HG03095 (cell line): ENCODE data around the gene ANO7.

Experiments
- ATAC-seq: cut with Tn5 transposase; IDR thresholded peaks from one replicate; pipeline ENCODE4 v1.9.1; 2021; ENCODE audit warnings: moderate library complexity; ENCODE audit not compliant: unreplicated experiment

Gene ANO7, protein sequence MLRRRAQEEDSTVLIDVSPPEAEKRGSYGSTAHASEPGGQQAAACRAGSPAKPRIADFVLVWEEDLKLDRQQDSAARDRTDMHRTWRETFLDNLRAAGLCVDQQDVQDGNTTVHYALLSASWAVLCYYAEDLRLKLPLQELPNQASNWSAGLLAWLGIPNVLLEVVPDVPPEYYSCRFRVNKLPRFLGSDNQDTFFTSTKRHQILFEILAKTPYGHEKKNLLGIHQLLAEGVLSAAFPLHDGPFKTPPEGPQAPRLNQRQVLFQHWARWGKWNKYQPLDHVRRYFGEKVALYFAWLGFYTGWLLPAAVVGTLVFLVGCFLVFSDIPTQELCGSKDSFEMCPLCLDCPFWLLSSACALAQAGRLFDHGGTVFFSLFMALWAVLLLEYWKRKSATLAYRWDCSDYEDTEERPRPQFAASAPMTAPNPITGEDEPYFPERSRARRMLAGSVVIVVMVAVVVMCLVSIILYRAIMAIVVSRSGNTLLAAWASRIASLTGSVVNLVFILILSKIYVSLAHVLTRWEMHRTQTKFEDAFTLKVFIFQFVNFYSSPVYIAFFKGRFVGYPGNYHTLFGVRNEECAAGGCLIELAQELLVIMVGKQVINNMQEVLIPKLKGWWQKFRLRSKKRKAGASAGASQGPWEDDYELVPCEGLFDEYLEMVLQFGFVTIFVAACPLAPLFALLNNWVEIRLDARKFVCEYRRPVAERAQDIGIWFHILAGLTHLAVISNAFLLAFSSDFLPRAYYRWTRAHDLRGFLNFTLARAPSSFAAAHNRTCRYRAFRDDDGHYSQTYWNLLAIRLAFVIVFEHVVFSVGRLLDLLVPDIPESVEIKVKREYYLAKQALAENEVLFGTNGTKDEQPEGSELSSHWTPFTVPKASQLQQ

DNA sequence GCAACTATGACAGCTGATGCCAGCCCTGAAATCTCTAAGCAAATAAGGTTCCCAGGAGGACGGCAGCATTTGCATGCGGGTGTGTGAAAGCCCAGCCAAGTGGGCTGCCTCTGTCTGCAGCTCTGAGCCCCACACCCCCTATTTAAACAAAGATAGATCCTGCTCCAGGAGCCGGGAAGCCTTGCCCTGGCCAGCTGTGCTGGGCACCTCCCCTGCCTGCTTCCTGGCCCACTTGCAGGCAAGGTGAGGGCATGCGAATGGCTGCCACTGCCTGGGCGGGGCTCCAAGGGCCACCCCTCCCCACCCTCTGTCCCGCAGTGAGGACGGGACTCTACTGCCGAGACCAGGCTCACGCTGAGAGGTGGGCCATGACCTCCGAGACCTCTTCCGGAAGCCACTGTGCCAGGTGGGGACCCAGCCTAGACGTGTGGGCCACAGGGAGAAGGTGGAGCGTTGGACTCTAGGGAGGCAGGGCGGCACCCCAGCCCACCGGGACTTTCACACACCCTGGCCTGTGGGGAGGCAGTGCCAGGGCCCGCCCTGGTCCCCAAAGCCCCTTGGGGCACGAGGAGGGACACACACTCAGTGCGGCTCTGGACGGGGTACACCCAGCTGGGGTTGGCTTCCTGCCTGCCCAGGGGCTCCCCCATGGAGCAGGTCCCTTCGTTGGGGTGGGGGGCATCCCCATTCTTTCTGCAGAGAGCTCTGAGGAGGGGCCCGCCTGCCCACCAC, at the start of gene ANO7:
Gene ANO7, plus strand, starts transcription at position 317 of the 732 bp plus-strand sequence. CDS start 1,387 bp downstream, outside the sequence.
- no peak for ATAC-seq

DNA sequence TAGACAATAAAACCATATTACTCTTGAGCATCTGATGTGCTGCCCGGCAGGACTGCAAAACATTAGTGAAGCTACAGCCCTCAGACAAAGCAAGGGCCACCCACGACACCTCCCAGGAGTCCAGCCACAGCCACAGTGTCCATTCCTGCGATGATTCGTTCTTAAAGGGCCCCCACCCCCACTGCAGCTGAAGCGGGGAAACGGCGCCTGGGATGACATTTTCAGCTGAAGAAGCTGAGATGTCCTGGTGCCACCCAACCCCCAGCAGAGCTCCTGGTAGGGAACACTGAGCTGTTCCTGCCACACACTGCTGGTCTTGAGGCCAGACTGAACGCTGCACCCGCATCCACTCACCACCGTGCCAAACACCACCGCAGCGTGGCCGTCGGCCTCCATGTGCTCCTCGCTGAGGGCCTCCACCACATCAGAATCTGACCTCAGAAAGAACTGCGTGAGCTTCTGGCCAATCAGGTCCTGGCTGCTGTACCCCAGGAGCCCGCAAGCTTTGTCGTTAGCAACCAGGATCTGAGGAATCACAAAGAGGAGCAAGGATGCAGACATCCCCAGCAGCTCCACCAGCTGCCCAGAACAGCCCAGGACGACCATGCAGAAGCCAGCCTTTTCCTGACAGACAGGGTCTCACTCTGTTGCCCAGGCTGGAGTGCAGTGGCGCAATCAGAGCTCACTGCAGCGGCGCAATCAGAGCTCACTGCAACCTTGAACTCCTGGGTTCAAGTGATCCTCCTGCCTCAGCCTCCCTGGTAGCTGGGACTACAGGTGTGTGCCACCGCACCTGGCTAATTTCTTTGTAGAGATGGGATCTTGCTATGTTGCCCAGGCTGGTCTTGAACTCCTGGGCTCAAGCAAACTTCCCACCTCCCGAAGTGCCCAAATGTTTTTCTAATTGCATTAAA, 48.7 kb upstream of the ANO7 start:
- ATAC-seq = no peak

DNA sequence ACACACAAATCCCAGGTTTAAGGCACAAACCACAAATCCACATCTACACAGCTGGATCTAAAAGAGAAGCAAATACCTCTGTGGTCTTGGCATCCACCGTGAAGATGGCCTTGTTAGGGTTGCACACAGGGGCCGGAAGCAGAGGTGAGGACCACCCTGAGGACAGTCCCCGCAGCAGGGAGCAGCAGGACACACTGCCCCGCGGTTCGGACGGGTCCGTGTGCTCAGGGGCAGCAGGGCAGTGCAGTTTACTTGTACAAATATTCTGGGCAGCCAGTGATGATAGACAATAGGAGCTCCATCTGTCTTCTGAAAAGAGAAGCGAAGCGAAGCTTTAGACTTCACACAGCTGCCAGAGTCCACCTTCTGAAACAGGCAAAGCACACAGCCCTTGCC, 48.0 kb upstream of the ANO7 start:
- no peak for ATAC-seq

DNA sequence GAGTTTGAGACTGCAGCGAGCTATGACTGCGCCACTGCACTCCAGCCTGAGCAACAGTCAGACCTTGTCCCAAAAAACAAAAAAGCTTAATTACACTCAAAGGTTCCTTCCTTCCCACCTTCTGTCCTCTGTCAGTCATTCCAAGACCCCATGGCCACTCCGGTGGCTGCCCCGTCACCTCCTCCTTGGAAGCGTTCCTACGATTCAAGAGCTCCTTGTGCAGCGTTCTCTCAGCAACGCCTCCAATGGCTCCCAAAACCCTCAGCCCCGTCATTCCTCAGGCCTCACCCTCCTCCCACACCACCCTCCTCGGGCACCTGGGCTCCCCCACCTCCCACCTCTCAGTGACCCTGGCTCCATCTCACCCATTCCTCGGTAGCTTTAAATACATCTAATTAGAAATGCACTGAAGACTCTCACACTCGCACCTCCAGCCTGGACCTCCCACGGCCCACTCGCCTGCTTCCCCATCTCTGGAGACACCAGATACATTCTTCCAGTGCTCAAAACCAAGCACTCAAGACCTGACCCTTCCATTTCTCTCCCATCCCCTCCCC, 47.2 kb upstream of the ANO7 start:
- no peak for ATAC-seq

DNA sequence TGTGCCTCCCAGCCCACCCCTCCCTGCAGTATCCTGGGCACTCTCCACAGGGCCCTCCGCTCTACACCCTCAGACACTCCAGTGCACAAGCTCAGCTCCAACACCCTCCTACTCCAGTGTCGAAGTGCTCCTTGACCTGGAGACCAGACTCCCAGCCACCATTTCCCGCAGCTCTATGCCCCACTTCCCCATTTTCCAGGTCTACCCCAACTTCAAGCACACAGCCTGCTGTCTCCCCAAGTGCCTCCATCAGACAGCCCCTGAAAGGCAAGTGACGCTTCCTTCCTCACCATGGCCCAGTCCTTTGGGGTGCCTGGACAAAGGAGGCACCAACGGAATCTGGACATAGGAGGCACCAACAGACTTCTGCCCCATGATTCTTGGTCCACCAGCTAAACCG, 46.4 kb upstream of the ANO7 start:
- ATAC-seq = no peak

DNA sequence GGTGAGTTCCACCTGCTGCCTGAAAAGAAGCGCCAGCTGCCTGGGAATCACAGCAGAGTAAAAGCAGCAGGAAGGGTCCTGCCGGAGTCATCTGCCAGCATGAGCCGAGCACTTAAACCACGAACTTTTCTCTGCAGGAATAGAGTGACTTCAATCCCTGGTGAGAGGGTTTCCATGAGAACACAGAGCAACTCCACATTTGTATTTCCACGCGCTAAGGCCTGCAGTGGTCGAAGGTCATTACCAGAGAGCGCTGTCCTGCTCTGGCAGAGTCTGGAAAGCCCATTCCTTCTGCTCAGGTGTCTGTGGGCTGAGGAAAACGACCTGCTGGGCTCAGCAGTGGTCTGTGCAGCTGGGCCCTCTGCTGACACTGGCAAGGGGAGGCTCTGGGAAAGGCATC, 45.9 kb upstream of the ANO7 start:
- no peak for ATAC-seq

DNA sequence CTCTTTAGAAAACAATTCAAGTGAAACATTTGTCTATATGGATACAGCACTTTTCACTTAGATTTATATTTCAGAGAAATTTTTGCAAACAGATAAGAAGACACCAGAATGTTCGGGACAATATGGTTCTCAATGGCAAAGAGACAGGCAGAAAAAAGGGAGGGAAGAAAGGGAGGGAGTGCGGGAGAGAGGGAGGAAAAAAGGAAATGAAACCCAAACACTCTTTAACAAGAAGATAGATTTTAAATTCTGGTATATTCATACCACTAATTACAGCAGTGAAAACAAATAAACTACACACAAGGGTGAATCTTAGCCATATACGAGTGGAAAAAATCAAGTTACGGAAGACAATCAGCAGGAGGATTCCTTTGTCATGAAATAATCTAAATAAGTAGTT, 42.2 kb upstream of the ANO7 start:
- no peak for ATAC-seq

DNA sequence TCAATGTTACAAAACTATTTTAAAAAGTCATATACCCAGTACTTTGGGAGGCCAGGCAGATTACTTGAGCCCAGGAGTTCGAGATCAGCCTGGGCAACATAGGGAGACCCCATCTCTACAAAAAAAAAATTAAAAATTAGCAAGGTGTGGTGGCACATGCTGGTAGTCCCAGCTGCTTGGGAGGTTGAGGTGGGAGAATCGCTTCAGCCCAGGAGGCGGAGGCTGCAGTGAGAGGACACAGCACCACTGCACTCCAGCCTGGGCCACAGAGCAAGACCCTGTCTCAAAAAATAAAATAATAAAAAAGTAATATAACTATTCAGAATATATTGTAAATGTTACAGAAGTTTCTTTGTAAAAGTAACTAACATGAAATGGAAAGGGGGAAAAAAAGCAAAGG, 41.1 kb upstream of the ANO7 start:
- ATAC-seq = no peak

DNA sequence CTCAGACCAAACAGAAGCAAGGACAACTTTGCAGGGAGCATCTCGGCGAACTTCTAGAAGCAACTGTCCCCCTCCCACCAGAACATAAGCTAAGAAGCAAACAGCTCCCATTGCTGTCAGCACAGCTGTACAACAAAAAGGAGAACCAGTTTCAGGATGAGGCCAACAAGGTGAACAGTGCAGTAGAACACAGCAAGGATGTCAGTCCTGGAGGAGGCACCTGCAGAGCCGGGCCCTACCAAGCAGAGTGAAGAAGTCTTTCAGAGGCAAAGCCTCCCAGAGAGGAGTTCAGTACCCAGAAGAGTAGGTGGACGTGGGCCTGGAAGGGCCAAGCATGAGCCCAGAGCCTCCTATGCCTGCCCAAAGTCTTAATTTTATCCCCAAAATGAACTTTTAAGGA, 40.2 kb upstream of the ANO7 start:
- ATAC-seq = no peak

DNA sequence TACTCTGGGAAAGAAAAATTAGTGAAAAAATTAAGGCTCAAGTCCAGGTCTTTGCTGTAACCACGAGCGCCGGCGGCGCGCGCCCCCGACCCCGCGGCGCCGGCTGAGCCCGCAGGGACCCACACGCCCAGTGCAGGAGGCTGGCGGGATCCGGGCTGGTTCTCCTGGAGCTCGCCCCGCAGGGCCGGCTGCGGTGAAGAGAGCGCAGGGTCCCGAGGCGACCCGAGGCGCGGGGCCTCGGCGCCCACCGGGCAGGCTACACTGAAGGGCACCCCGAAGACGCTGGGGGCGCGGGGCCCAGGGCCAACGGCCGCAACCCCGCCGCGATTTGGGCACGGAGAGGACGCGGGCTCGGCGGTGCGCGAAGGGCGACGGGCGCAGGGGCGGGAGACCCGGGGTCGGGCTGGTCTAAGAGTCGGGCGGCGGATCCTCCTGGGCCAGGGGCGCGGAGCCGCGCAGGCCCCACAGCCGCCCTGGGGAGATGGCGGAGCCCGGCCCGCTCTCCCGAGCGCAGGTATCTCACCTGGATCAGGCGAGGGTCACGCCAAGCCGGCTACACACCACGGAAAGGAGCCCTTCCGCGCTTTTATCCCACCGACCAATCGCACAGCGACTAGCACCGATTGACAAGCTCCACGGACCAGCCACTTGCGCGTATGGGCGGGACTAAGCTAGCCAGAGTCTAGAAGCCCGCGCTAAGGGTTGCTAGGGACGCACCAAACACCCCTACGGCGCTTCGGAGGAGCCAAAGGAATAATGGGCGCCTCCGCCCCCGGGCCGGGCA, 39.4 kb upstream of the ANO7 start, which contains the start of gene PASK:
Gene PASK, minus strand, starts transcription at position 582 of the 784 bp plus-strand sequence. CDS start 6,440 bp downstream, outside the sequence.
- ATAC-seq = peak; percentile 71

DNA sequence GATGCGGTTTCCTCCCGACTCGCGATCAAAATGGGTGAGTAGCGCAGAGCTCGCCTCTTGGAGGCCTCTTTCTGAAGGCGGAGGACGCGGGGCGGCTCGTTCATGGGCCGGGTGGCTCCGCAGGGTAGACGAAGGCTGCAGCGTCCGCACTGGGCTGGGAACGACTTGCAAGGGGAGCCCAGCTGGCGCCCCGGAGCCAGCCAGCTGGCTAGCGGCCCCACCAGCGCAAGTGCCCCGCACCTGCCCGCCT, 38.9 kb upstream of the ANO7 start:
- ATAC-seq = peak; percentile 7

DNA sequence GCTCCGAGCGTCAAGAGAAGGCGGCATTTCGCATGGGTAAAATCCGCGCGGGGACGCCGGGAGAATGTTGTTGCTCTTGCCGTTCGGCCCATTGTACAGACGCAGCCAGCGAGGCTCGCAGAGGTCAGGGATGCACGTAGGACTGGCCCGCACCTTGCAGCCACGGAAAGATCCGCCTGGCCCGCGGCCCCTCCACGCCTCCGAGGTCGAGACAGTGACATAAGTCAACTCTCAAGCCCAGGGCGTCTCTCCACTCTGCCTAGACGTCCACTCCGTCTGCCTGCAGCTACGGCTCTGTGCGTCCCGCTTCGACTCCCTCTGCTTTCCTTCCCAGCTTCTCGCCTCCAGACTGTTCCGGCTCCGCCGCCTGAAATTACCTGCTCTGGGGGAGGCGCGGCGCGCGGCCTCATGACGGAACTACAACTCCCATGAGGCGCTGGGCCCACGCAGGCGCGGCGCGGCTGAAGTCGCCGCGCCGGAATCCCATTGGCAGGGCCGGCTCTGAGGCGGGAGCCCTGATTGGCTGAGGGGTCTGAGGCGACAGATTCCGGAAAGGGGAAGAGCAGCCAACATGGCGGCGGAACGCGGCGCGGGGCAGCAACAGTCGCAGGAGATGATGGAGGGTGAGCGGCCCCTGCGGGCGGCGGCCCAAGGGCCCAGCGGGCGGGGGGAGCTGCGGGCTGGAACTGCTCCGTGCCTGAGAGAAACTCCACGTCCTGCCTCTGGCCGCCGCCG, 38.4 kb upstream of the ANO7 start, which contains the start of gene PPP1R7:
Gene PPP1R7, plus strand, starts transcription at position 543 of the 735 bp plus-strand sequence. Its CDS starts 29 bp downstream, at position 572.
- ATAC-seq = peak; percentile 73

DNA sequence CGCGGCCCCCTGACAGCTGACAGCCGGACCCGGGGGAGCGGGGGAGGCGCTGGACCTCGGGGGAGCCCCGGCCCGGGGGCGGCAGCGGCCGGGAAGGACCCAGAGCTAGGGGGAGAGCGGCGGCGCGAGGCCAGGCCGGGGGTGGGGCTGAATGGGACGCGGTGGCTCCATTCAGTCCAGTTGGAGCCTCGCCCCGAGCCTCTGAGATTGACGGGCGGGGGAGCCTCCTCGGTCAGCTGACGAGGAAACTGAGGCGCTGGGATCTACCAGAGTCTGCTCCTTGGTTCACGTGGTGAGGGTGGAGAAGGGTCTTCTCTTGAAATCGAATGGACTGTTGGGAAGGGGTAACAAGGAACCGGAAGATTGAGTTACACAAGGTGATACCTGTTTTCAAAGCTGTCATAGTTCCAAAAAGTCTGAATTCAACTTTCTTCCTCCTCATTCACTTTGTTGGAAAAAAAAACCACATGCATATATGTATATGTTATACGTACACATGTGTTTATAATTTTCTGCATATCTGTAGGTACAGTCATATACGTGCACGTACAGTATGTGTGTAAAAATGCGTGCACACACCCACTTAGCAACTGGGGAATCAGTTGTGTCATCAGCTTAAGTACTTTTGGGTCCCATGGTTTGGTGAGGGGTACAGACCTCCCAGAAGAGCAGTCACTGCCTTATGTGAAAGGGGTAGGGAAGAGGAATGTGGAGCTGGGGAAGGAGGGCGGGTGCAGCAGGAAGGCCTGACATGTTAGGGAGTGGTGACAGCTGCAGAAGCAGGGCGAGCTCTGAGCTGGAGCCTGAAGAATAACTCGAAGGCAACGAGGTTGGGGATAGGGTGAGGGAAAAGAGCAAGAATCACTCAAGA, 37.6 kb upstream of the ANO7 start:
- ATAC-seq = no peak

DNA sequence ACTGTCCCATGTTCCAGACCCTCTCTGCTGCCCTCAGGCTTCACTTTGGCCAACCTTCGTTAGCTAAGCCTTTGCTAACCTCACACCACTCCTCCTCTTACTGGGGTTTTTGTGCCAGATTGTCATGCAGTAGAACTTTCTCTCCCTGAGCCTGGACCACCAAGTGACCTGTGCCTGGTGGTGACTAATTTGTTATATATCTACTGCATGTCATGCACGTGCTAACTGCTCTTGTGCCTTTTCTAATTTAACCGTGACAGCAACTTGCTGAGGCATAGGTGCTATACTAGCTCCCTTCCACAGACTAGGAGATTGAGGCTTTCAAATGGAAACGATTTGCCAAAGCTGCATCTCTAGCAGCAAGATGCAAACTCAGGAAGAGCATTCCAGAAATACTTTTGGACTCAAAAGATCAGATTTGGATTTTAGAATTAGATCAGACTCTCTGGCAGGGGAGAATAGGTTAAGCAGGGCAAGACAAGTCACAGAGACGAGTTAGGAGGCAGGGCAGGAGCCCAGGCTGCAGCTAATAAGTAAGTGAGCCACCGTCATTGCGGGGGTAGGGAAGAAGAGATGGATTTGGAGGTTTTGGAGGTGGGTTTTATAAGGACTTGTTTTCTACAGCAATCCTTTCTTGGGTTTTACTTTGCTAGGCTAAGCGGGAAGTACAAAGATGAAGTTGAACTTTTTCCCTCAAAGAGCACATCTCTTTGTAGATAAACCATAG, 36.4 kb upstream of the ANO7 start:
- no peak for ATAC-seq

DNA sequence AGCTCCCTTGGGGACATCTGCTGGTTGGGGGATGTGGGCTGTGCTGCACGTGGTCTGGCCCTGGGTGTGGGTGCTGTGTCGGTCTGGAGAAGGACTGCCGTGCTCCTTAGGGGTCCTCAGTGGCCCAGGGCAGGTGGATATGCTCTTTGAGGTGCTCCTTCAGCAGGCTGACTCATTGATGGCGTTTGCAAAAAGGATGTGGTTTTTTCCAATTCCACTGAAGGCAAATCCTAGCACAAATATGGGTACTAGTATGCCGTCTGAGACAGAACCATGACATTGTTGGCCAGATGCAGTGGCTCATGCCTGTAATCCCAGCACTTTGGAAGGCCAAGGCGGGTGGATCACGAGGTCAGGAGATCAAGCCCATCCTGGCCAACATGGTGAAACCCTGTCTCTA, 34.9 kb upstream of the ANO7 start:
- ATAC-seq = no peak

DNA sequence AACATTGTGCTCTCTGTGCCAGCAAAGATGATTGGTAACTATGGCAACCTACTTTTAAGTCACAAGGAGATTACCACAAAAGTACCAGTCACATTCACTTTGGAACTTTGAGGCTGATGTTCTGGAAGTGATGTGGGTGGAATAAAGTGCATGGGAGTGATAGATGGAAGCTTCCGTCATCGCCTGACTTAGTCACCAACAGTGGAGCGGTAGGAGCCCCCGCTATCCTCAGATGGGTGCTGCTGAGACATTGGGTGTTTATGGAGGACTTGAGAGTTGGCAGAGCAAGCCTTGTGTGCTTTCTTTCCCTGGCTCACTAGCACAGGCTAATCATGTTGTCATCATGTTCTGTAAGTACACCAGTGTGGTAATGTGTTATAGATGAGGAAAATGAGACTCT, 33.6 kb upstream of the ANO7 start:
- ATAC-seq = no peak

DNA sequence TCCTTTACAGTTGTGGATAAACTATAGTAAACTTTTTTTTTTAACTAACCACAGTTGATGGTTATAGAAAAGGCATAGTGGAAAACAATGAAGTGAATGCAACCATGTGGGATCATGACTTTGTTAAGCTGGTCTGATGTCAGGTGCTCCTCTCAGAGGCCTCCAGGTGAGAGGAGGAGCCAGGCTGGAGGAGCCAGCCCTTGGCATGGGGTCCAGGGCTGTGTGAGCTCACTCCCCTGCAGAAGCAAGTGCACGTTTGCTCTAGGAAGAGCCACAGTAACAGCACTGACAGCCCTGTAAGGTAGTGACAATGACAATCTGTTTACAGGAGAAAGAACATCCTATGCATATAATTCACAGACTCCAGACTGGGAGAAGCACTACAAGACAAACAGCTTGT, 32.5 kb upstream of the ANO7 start:
- ATAC-seq = no peak
